NCI-H774 (cell line): ENCODE data around the gene TOP3A.

Experiments
- DNase-seq: peaks from one replicate; lab custom pipeline; 2025; lab: John Stamatoyannopoulos, UW

The TOP3A gene

DNA sequence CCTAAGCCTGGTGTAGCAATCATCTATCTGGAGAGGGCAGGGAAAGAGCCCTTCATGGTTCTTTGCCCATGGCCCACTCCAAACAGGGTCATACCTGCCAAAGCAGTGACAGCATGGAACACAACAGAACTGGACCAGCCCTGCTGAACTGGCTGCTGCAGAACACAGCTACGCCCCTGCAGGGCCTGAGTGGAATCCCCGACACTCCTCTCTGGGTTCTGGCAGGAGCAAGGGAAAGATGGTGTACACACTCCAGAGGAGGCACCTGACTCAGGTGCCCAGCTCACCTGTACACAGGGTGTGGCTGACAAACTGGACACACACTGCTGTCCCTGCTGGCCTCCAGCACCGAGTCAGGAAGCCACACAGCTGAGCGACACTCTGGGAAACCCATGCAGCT is 34.5 kb downstream of the TOP3A start:
- no peak for DNase-seq

GRCh38 chr17:18278867-18279266 is 35.9 kb downstream of the TOP3A start:
- no peak for DNase-seq

DNA sequence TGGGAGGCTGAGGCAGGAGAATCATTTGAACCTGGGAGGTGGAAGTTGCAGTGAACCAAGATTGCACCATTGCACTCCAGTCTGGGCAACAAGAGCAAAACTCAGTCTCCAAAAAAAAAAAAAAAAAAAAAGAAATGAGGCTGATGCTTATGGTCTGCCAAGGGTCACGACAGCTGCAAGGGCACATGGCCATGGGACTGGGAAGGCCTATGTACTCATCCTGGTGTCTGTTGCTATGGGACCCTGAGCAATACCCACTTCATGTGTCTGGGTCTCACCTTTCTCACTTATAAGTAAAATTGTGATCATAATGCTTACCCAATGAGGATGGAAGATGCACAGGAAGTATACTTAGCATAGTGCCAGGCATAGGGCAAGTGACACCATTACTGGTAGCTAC is 37.7 kb downstream of the TOP3A start:
- DNase-seq, result no peak

GRCh38 chr17:18270046-18270931 is 44.5 kb downstream of the TOP3A start:
- DNase-seq, result no peak

DNA sequence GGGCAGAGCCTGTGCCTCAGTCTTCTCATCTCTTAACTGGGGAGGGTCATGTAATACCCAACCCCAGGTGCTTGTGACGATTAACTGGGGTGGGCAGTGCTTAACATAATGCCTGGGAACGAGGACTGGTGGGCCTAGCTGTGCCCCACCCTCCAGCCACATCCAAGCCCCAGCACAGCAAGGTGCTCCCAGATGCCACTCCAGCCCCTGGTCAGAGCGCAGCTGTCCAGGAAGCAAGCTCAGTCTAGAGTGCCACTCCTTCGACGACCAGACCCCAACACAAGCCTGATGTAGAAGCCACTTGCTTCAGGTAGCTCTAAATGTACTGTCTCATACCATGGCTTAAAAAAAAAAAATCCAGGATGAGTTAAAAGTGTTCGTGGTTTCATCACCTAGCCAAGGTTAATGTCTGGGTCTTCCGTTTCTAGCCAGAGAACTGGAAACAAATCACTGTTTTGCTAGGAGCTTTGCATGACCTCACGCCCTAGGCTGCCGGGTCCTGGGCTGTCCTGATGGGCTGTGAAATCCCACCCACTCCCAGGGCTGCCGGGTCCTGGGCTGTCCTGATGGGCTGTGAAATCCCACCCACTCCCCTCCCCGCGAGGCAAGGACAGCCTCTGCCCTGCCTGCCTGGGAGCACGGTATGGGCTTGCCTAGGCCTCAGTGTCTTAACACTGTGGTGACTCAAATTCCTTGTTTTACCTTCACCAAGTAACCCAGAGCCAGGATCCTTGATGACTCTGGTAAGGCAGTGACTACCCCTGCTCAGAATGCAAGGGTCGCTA is 46.7 kb downstream of the TOP3A start:
- no peak for DNase-seq

DNA sequence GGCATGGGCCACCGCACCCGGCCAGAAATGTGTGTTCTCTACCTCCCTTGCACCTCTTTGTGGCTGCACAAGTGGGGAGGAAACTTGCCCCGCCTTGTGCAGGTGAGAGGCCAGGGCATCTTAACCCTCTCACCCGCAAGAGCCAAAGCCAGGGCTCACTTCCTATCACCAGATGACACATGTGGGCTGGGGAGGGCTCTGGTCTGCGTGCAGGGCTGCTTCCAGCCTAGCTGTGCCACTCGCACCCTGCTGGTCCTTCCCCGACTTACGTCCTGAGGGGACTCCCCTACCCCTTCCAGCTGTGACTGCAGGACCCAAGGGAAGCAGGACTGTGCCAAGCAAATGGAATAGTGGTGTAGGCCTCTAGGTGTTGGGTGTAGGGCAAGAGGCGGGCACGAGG is 47.4 kb downstream of the TOP3A start:
- DNase-seq, result no peak

GRCh38 chr17:18263885-18264682 is 50.7 kb downstream of the TOP3A start:
- no peak for DNase-seq

GRCh38 chr17:18262641-18263040 is 52.2 kb downstream of the TOP3A start:
- no peak for DNase-seq

DNA sequence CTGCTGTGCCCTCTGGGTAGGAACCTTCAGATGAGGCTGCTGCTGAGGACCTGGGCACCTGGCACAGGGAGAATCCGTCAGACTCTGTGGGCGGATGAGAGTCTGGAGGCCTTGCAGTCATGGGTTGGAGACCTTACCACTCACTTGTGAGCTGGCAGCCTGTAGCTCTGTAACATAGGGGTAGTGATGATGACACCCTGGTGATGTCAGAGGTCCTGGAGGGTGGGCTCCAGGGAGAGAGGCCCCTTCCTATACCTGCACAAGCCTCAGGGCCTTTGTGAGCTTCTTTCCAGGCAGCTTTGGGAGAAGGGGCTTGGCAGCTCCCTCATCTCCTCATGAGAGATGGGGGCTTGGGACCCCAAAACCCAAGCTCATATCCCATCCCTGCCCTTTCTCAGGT is 52.7 kb downstream of the TOP3A start:
- no peak for DNase-seq

GRCh38 chr17:18261659-18262058 is 53.1 kb downstream of the TOP3A start:
- no peak for DNase-seq

- DNase-seq, result no peak
These were observed 53.7 kb downstream of the TOP3A start for GRCh38 chr17:18261146-18261515.

- DNase-seq, result peak; percentile 76
These were observed 54.3 kb downstream of the TOP3A start, which contains the start of gene MIEF2 for GRCh38 chr17:18260332-18261145. TSS of gene MIEF2 (plus strand) at chr17:18260662. CDS start at chr17:18262721, 2,059 bp downstream.

GRCh38 chr17:18259621-18260331 is 55.0 kb downstream of the TOP3A start:
- no peak for DNase-seq

- DNase-seq, result peak; percentile 1
These were observed 56.3 kb downstream of the TOP3A start, which contains the start of gene FLII for GRCh38 chr17:18258356-18259038. TSS of gene FLII (minus strand) at chr17:18258738. CDS start at chr17:18258690, 48 bp downstream.

- DNase-seq, result no peak
These were observed 56.8 kb downstream of the TOP3A start for GRCh38 chr17:18257982-18258355.

- no peak for DNase-seq
These were observed 57.4 kb downstream of the TOP3A start for GRCh38 chr17:18257268-18257981.

- DNase-seq, result no peak
These were observed 58.0 kb downstream of the TOP3A start for GRCh38 chr17:18256776-18257175.

GRCh38 chr17:18256351-18256750 is 58.4 kb downstream of the TOP3A start:
- DNase-seq, result no peak

- DNase-seq, result no peak
These were observed 59.7 kb downstream of the TOP3A start for GRCh38 chr17:18254888-18255649.
